ENCODE measurements around the gene SEL1L2.

SEL1L2 gene

DNA sequence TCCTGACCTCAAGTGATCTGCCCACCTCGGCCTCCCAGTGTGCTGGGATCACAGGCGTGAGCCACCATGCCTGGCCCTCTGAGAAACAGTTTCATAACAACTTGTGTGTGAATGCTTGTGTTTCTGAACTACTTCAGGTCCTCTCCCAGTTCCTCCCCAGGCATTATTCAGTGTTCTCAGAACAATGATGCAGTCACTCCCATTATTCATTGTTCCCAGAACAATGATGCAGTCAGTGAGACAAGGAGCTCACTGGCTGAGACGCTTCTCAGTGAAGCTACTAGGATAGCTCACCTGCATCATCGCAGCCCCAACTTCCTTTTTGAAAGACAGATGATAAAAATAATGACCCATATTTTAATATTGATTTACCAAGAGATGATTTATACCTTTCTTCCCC, 134.1 kb downstream of the SEL1L2 start:
- H3K4me3 ChIP-seq (ENCODE audit: control insufficient read depth, low read depth, low read length): no peak overlapping the region
- DNase-seq (ENCODE audit: low read depth): no peak
- TF ChIP-seq, protein P1, sequence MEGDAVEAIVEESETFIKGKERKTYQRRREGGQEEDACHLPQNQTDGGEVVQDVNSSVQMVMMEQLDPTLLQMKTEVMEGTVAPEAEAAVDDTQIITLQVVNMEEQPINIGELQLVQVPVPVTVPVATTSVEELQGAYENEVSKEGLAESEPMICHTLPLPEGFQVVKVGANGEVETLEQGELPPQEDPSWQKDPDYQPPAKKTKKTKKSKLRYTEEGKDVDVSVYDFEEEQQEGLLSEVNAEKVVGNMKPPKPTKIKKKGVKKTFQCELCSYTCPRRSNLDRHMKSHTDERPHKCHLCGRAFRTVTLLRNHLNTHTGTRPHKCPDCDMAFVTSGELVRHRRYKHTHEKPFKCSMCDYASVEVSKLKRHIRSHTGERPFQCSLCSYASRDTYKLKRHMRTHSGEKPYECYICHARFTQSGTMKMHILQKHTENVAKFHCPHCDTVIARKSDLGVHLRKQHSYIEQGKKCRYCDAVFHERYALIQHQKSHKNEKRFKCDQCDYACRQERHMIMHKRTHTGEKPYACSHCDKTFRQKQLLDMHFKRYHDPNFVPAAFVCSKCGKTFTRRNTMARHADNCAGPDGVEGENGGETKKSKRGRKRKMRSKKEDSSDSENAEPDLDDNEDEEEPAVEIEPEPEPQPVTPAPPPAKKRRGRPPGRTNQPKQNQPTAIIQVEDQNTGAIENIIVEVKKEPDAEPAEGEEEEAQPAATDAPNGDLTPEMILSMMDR (IDR thresholded peaks at IDR 0.05; ENCODE audit: control insufficient read depth, insufficient read depth, low read depth, low read length, missing control alignments): no peak

DNA sequence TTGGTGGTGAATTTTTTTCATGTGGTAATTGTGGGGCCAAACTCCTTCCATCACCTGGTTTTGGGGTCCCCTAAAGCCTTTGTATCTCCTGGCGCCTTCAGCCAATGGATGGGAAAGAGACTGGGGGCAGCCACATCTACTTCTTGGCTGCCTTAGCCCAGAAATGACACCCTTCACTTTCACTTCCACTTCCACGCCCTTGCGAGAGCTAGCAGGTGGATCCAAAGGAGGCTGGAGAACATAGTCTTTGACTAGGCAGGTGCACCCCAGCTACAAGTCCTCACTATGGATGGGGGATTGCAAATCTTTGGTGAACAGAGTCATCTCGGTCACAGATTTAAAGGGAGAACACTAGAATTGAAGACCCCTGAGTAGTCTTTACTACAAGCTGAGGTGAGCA, 134.8 kb downstream of the SEL1L2 start:
- H3K4me3 ChIP-seq (ENCODE audit: control insufficient read depth, low read depth, low read length): no peak overlapping the region
- DNase-seq (ENCODE audit: low read depth): no peak
- TF ChIP-seq, protein P1 (IDR thresholded peaks at IDR 0.05; ENCODE audit: control insufficient read depth, insufficient read depth, low read depth, low read length, missing control alignments): no peak

DNA sequence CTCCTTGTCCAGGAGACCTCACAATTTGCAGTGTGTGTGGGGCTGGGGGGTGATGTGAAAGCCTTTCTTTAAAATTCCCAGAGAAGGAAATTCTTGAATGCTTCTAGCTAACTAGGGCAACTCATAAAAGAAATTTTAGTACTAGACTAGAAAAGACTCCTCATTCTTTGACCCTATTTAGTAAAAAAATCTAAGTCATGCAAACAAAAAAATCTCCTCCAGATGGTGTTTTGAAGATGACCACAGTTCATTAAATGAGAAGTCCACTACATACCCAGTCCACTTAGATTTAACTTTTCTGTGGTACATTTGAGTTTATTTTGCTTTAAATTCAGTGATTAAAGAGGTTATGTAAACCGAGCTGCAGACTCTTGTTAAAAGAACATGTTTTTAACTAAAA, 138.1 kb downstream of the SEL1L2 start:
- DNase-seq (ENCODE audit: low read depth): no peak
- TF ChIP-seq, protein P1 (IDR thresholded peaks at IDR 0.05; ENCODE audit: control insufficient read depth, insufficient read depth, low read depth, low read length, missing control alignments): no peak
- H3K4me3 ChIP-seq (ENCODE audit: control insufficient read depth, low read depth, low read length): no peak overlapping the region

DNA sequence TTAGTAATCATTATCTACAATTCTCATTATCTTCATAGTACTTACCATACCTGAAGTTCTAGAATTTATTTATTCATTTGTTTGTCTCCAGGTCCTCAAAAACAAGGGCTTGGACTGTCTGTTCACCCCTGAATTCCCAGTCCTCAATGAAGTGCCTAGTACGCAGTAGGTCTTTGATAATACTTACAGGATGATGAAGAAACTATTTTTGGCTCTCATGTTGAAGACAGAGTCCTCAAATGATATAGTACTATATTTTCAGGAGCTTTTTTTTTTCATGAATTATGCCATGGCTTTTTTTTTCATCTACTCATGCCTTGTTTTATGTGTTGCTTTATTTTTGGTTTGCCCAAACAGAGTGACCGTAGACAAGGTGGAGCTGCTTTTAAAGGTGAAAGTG, 139.1 kb downstream of the SEL1L2 start:
- no peak for DNase-seq (ENCODE audit: low read depth)
- TF ChIP-seq, protein P1 (IDR thresholded peaks at IDR 0.05; ENCODE audit: control insufficient read depth, insufficient read depth, low read depth, low read length, missing control alignments): no peak
- H3K4me3 ChIP-seq (ENCODE audit: control insufficient read depth, low read depth, low read length): no peak overlapping the region

DNA sequence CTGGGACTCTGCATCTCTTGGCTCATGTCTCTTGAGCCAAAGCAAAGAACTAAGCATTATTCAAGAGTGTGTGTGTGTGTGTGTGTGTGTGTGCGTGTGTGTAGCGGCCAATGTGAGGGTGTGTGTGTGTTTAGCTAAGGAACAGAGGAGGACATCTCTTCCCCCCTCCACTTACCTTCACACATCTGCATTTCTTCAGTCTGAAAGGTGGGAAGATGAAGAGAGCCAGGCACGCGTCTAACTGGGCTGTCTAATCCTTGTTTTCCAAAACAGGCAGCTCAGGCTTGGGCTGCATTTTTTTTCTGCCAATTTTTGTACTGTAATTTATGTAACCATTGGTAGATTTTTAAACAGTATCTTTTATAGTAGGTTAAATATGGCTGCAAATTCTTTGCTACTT, 146.1 kb downstream of the SEL1L2 start:
- DNase-seq (ENCODE audit: low read depth): no peak
- TF ChIP-seq, protein P1 (IDR thresholded peaks at IDR 0.05; ENCODE audit: control insufficient read depth, insufficient read depth, low read depth, low read length, missing control alignments): no peak
- no peak overlapping the region for H3K4me3 ChIP-seq (ENCODE audit: control insufficient read depth, low read depth, low read length)

DNA sequence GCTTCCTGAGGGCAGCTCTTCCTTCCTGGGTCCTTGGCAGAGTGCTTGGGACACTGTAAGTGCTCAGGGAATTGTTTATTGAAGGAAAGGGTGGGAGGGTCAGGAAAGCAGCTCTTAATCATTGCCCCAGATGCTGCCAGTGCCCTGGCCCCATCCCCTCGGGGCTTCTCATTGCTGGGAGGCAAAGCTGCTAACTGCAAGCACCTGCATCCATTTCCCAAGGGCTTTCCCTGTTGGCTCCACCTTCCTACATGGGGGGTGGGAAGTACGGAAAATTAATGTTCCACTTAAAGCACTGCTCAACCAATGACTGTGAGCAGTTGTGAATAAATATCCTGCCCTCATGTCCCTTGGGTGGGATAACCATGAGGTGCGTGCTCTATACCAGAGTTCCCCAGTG, 149.2 kb downstream of the SEL1L2 start:
- DNase-seq (ENCODE audit: low read depth): no peak
- H3K4me3 ChIP-seq (ENCODE audit: control insufficient read depth, low read depth, low read length): no peak overlapping the region
- TF ChIP-seq, protein P1 (IDR thresholded peaks at IDR 0.05; ENCODE audit: control insufficient read depth, insufficient read depth, low read depth, low read length, missing control alignments): no peak

DNA sequence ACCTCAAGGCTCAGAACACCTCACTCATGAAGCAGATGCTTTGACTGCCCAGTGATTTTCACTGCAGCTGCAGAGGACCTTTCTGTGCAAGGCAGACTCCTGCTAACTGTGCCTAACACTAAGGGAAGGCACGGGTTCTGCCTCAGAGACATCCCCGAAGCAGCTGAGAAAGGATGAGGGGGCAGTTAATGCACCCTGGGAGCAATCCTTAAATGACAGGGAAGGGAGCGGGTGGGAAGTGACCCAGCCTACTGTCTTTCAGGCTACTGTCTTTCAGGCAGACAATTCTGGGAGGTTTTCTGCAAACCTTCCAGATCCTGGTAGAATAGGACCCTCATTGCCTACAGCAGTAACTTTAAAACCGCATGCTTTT, 150.3 kb downstream of the SEL1L2 start:
- TF ChIP-seq, protein P1 (IDR thresholded peaks at IDR 0.05; ENCODE audit: control insufficient read depth, insufficient read depth, low read depth, low read length, missing control alignments): no peak
- DNase-seq (ENCODE audit: low read depth): no peak
- no peak overlapping the region for H3K4me3 ChIP-seq (ENCODE audit: control insufficient read depth, low read depth, low read length)

Data from AG09309 (cell line).